IMR-90 (cell line): ENCODE data around the gene FOXO1. TPM values are rescaled to one million over a fixed set of nuclear protein-coding genes. Genes with fewer than 3 reads are reported as not detected.

Source experiments
- ATAC-seq: fragments of 200-7000 bp; cut with Tn5 transposase; 2 replicates; pipeline ENCODE4 v1.9.1; 2020; ENCODE audit warnings: low read depth, mild to moderate bottlenecking, moderate library complexity
- BruUV-seq: library from RNA; stranded (reverse); fragments of 400-500 nt; replicated peaks from 2 replicates; lab custom pipeline; 2021; lab: Mats Ljungman, UMichigan
- CTCF ChIA-PET: fragments of 300-600 bp; formaldehyde crosslinking; extraction: SDS; loops from one replicate; lab custom pipeline; 2021; ENCODE audit warnings: antibody characterized with exemption; lab: Yijun Ruan, JAX
- POLR2A ChIA-PET: fragments of 300-600 bp; sonication (Branson Sonifier 250); formaldehyde crosslinking; loops from one replicate; lab custom pipeline; 2022; ENCODE audit warnings: antibody characterized with exemption; ENCODE audit not compliant: unreplicated experiment; lab: Charles Lee
- DNase-seq: peaks from one replicate; pipeline ENCODE4 v3.0.0; 2013
- H2AFZ ChIP-seq: replicated peaks from 2 replicates; pipeline ENCODE3; 2013; ENCODE audit warnings: low read length, mild to moderate bottlenecking; ENCODE audit not compliant: poor library complexity
- H2AK5ac ChIP-seq: 2 replicates; pipeline ENCODE4 v1.6.1; 2013; ENCODE audit warnings: low read depth, low read length, inconsistent platforms
- H2AK9ac ChIP-seq: replicated peaks from 2 replicates; pipeline ENCODE3; 2013; ENCODE audit warnings: mild to moderate bottlenecking, low read depth, low read length, moderate library complexity; ENCODE audit not compliant: poor library complexity
- H2BK120ac ChIP-seq: 2 replicates; pipeline ENCODE4 v1.6.1; 2013; ENCODE audit warnings: low read depth, low read length, inconsistent platforms
- H2BK15ac ChIP-seq: 3 replicates; pipeline ENCODE4 v1.6.1; 2013; ENCODE audit warnings: low read depth, low read length, inconsistent platforms
- H2BK20ac ChIP-seq: 2 replicates; pipeline ENCODE4 v1.6.1; 2013; ENCODE audit warnings: low read depth, mild to moderate bottlenecking, inconsistent platforms, low read length, moderate library complexity
- H2BK5ac ChIP-seq: 2 replicates; pipeline ENCODE4 v1.6.1; 2013; ENCODE audit warnings: mild to moderate bottlenecking, low read depth, low read length, inconsistent platforms; ENCODE audit not compliant: poor library complexity, severe bottlenecking
- H3K14ac ChIP-seq: replicated peaks from 2 replicates; pipeline ENCODE4 v1.6.1; 2013; ENCODE audit warnings: low read depth, low read length, inconsistent platforms
- H3K18ac ChIP-seq: 2 replicates; pipeline ENCODE4 v1.6.1; 2013; ENCODE audit warnings: low read depth, low read length, control low read depth
- H3K23ac ChIP-seq: 2 replicates; pipeline ENCODE4 v1.6.1; 2013; ENCODE audit warnings: low read depth, low read length, inconsistent platforms
- H3K27ac ChIP-seq: 2 replicates; pipeline ENCODE4 v1.5.1; 2013; ENCODE audit warnings: mild to moderate bottlenecking, control low read depth, low read length; ENCODE audit not compliant: insufficient read depth
- H3K27me3 ChIP-seq: 2 replicates; pipeline ENCODE4 v1.6.1; 2013; ENCODE audit warnings: low read length; ENCODE audit not compliant: control insufficient read depth, insufficient read depth
- H3K36me3 ChIP-seq: 2 replicates; pipeline ENCODE4 v1.6.1; 2013; ENCODE audit warnings: low read length, mixed read lengths; ENCODE audit not compliant: control insufficient read depth, insufficient read depth
- H3K4ac ChIP-seq: 2 replicates; pipeline ENCODE4 v1.6.1; 2013; ENCODE audit warnings: low read depth, low read length, inconsistent platforms
- H3K4me1 ChIP-seq: 2 replicates; pipeline ENCODE4 v1.6.1; 2013; ENCODE audit warnings: low read length, mixed read lengths; ENCODE audit not compliant: control insufficient read depth, insufficient read depth
- H3K4me2 ChIP-seq: 2 replicates; pipeline ENCODE4 v1.6.1; 2013; ENCODE audit warnings: low read depth, mild to moderate bottlenecking, control low read depth, low read length, moderate library complexity
- H3K4me3 ChIP-seq: 2 replicates; pipeline ENCODE4 v1.5.1; 2013; ENCODE audit warnings: low read depth, mild to moderate bottlenecking, control low read depth, low read length, moderate library complexity; ENCODE audit not compliant: insufficient read depth
- H3K56ac ChIP-seq: 2 replicates; pipeline ENCODE4 v1.6.1; 2013; ENCODE audit warnings: low read length, inconsistent platforms; ENCODE audit not compliant: insufficient read depth; ENCODE audit errors: extremely low read depth
- H3K79me1 ChIP-seq, 2 experiments: 2 replicates each; pipeline ENCODE4 v1.6.1; 2013; ENCODE audit warnings: low read length in 2 of 2, inconsistent platforms in 1 of 2, low read depth in 1 of 2
- H3K9ac ChIP-seq: 2 replicates; pipeline ENCODE4 v1.6.1; 2013; ENCODE audit warnings: low read depth, low read length, control low read depth
- H3K9me1 ChIP-seq: 2 replicates; pipeline ENCODE4 v1.6.1; 2013; ENCODE audit warnings: low read length, inconsistent platforms; ENCODE audit not compliant: insufficient read depth
- H3K9me3 ChIP-seq: 2 replicates; pipeline ENCODE4 v1.6.1; 2013; ENCODE audit warnings: low read length; ENCODE audit not compliant: control insufficient read depth, insufficient read depth
- H4K20me1 ChIP-seq: 2 replicates; pipeline ENCODE4 v1.6.1; 2013; ENCODE audit warnings: low read length, inconsistent platforms; ENCODE audit not compliant: insufficient read depth
- H4K5ac ChIP-seq: 2 replicates; pipeline ENCODE4 v1.6.1; 2013; ENCODE audit warnings: mild to moderate bottlenecking, low read depth, low read length, control low read depth
- H4K8ac ChIP-seq, 2 experiments: 2 replicates each; pipeline ENCODE4 v1.6.1; 2013; ENCODE audit warnings: low read depth in 2 of 2, low read length in 2 of 2, control low read depth in 1 of 2, inconsistent platforms in 1 of 2
- H4K91ac ChIP-seq: 2 replicates; pipeline ENCODE4 v1.6.1; 2013; ENCODE audit warnings: low read depth, low read length, inconsistent platforms; ENCODE audit not compliant: insufficient read depth
- CTCF ChIP-seq: conservative IDR thresholded peaks from 2 replicates; pipeline ENCODE4 v1.5.1; 2012; ENCODE audit warnings: mild to moderate bottlenecking, low read depth, low read length, improper control_type of control experiment
- MAFK ChIP-seq: IDR thresholded peaks from 2 replicates; pipeline ENCODE4 v1.6.1; 2012; ENCODE audit warnings: low read depth, low read length, improper control_type of control experiment
- NFE2L2 ChIP-seq: fragments of 150-350 bp; IDR thresholded peaks from 2 replicates; pipeline ENCODE4 v1.6.1; 2016; ENCODE audit warnings: low read depth, mild to moderate bottlenecking, low read length
- RAD21 ChIP-seq: IDR thresholded peaks from 2 replicates; pipeline ENCODE4 v1.6.1; 2012; ENCODE audit warnings: low read length, improper control_type of control experiment
- RCOR1 ChIP-seq: IDR thresholded peaks from 2 replicates; pipeline ENCODE4 v1.6.1; 2012; ENCODE audit warnings: mild to moderate bottlenecking, low read length, improper control_type of control experiment; ENCODE audit not compliant: insufficient replicate concordance
- USF2 ChIP-seq: fragments of 150-350 bp; IDR thresholded peaks from 2 replicates; pipeline ENCODE4 v1.6.1; 2017; ENCODE audit warnings: mild to moderate bottlenecking, antibody characterized with exemption, low read length, low read depth
- WGBS, 2 experiments: methylation state at CpG; one replicate each; pipeline versions ENCODE4 v1.1.5 to v1.1.7; 2013; ENCODE audit warnings: missing lambda C conversion rate in 2 of 2; ENCODE audit not compliant: insufficient read length in 1 of 2; ENCODE audit errors: extremely low coverage in 2 of 2; 5-methylcytosine and 5-hydroxymethylcytosine counted together
- dilution Hi-C: fragments of 300-500 bp; cut with HindIII; formaldehyde crosslinking; loops from one replicate; pipeline ENCODE4 v1.14.3; 2018; ENCODE audit warnings: low sequenced_read_pairs; ENCODE audit not compliant: unreplicated experiment
- in situ Hi-C: fragments of 300-500 bp; cut with MboI; formaldehyde crosslinking; loops from 3 replicates; pipeline ENCODE4 v1.14.3; 2019; ENCODE audit warnings: low sequenced_read_pairs, inconsistent platforms, mixed read lengths
- intact Hi-C: fragments of 100-400 bp; cut with micrococcal nuclease; formaldehyde crosslinking; loops from 2 replicates; pipeline ENCODE4 v1.10.0; 2022
- polyA plus RNA-seq, 3 experiments: library from polyadenylated mRNA; depleted of rRNA; stranded (reverse); fragments of >200 nt; gene quantifications; 2 replicates each; pipeline ENCODE4 v1.2.3, GENCODE V29; 2012; ENCODE audit warnings: low replicate concordance in 1 of 3
- total RNA-seq: library from RNA; depleted of rRNA; stranded (reverse); fragments of >200 nt; gene quantifications from 2 replicates; pipeline ENCODE4 v1.2.3, GENCODE V29; 2012
- TF ChIP-seq, protein P1 (sequence below): fragments of 150-350 bp; IDR thresholded peaks from 2 replicates; pipeline ENCODE4 v1.6.1; 2016; ENCODE audit warnings: low read depth, mild to moderate bottlenecking, low read length, moderate library complexity, borderline replicate concordance

FOXO1 gene
- total and polyA plus RNA-seq, 2 of the 4 experiments (the other 2 are of a cell fraction): 0.12 to 0.18 TPM

GRCh38 chr13:40651866-40652587 is 14.4 kb downstream of the FOXO1 start:
- Histone ChIP-seq H4K8ac (no peak overlapping the region), H2BK120ac (no peak overlapping the region), H3K27me3 (no peaks in the 10 kb centered on the region), H4K91ac (no peak overlapping the region), H3K9ac (no peak overlapping the region), H3K27ac (no peak overlapping the region), H2BK20ac (no peak overlapping the region), H3K9me3 (no peaks in the 10 kb centered on the region), H3K23ac (no peak overlapping the region), H3K18ac (no peak overlapping the region), H3K36me3 (no peaks in the 10 kb centered on the region), H3K4ac (no peak overlapping the region), H2AFZ (no peak overlapping the region), H4K20me1 (no peaks in the 10 kb centered on the region), H3K14ac (no peak overlapping the region), H3K9me1 (no peaks in the 10 kb centered on the region), H3K4me3 (no peak overlapping the region), H3K79me1 (no peaks in the 10 kb centered on the region), H2BK5ac (no peak overlapping the region), H3K4me2 (no peak overlapping the region), H2AK9ac (no peak overlapping the region), H2BK15ac (no peak overlapping the region), H2AK5ac (no peak overlapping the region), H3K4me1 (no peaks in the 10 kb centered on the region), H3K56ac (no peak overlapping the region), H4K5ac (no peak overlapping the region)
- BruUV-seq: no TSS peak
- DNase-seq (no peak), ATAC-seq (no peak)
- dilution Hi-C loops: no loop called here
- 100% methylated on average over 1 of the region's 14 CpGs; no CpG with 5 or more reads in 1 of the 2 experiments for WGBS, 2 experiments
- POLR2A ChIA-PET: no interaction called here
- no peak for TF ChIP-seq USF2
- TF ChIP-seq RCOR1: no peak
- TF ChIP-seq RAD21: no peak
- no peak for TF ChIP-seq MAFK
- TF ChIP-seq, protein P1, sequence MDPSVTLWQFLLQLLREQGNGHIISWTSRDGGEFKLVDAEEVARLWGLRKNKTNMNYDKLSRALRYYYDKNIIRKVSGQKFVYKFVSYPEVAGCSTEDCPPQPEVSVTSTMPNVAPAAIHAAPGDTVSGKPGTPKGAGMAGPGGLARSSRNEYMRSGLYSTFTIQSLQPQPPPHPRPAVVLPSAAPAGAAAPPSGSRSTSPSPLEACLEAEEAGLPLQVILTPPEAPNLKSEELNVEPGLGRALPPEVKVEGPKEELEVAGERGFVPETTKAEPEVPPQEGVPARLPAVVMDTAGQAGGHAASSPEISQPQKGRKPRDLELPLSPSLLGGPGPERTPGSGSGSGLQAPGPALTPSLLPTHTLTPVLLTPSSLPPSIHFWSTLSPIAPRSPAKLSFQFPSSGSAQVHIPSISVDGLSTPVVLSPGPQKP: no peak
- no peak for TF ChIP-seq NFE2L2
- TF ChIP-seq CTCF: no peak
- intact Hi-C loops: no loop called here
- in situ Hi-C loops: no loop called here
- CTCF ChIA-PET: no interaction called here
